ENCODE data around the gene NOD2. TPM values are rescaled to one million over a fixed set of nuclear protein-coding genes. Genes with fewer than 3 reads are reported as not detected.
A peak's percentile ranks its signal among the peaks of the same experiment; 100 is the strongest.

Gene NOD2
- total and polyA plus RNA-seq, 2 experiments from 2014 or later = not detected

DNA sequence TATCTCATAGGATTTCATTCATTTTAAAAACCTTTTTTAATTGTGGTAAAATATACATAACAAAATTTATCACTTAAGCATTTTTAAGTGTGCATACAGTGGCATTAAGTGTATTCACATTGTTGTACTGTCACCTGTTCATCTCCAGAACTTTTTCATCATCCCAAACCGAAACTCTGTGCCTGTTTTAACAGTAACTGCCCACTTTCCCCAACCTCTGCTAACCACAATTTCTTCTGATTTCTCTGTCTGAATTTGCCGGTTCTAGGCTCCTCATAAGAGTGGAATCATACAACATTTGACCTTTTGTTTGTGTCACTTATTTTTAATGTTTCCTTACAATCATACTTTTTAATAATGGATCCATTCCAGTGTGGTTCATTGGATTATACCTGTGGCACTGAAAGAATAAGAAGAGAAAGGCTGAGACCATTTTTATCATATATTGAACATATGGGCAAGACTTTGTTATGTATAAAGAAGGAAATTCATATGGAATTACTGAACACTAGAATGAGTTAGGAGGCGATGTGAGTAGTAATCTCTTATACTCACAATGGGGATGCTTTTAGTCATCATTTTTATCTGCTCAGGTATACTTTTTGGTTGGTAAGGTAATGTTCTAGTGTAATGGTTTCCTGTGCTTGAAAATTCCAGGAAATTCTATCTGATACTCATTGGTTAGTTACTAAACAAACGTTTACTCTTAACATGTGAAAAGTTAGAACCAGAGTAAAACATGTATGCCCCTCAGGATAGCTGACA lies 59.2 kb downstream of the NOD2 start:
- no peak overlapping the region for H3K27ac ChIP-seq
- no peak overlapping the region for H3K4me2 ChIP-seq (ENCODE audit: unreplicated experiment)
- no peak for DNase-seq
- no peaks in the 10 kb centered on the region for H3K4me1 ChIP-seq (ENCODE audit: insufficient read depth)
- H3F3A ChIP-seq (ENCODE audit: insufficient read depth) = no peaks in the 10 kb centered on the region
- H3K27me3 ChIP-seq (replicated peaks; ENCODE audit: insufficient read depth) = no peaks in the 10 kb centered on the region
- H3K36me3 ChIP-seq (ENCODE audit: low read depth) = peaks cover 54% of the 10 kb centered on the region
- in situ Hi-C loops (cut with MboI) = no loop called here
- H3K4me3 ChIP-seq = no peak overlapping the region
- no peaks in the 10 kb centered on the region for H3K9me2 ChIP-seq (ENCODE audit: insufficient read depth)
- 88 to 92% methylated on average over 4 of the region's 4 CpGs for WGBS, 2 experiments (ENCODE audit: low coverage in 1 of 2, low lambda C conversion rate in 2 of 2, missing lambda C conversion rate in 2 of 2)
- H3K9me3 ChIP-seq (ENCODE audit: low read depth) = no peaks in the 10 kb centered on the region
- H3K9ac ChIP-seq = no peak overlapping the region
- no peaks in the 10 kb centered on the region for H4K20me1 ChIP-seq (ENCODE audit: insufficient read depth)
- no peak overlapping the region for H2AFZ ChIP-seq
- peaks cover 36% of the 10 kb centered on the region for H3K79me2 ChIP-seq (ENCODE audit: insufficient read depth)
- TF ChIP-seq EZH2phosphoT487 (IDR thresholded peaks at IDR 0.05; ENCODE audit: insufficient read depth, low read depth) = no peak
- TF ChIP-seq EZH2 (IDR thresholded peaks at IDR 0.05; ENCODE audit: insufficient read depth, poor library complexity, severe bottlenecking) = no peak

DNA sequence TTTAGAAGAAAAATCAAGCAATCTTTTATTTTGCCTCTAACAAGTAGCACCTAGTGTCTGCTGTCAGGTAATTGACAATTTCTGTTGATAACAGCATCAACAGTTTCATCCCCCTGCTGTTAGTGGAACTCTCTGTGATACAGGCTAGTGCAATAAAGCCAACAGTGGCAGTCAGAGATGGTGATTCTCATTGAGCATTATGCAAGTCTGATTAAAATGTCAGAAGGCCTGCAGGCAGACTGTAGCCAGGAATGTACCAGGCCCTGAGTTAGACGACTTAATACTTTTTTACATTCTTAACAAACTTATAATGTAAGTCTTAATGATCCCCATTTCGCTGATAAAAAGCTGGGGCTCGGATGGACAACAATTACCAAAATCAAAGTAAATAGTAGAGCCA lies 63.1 kb downstream of the NOD2 start:
- Histone ChIP-seq H3K27ac (no peak overlapping the region), H2AFZ (no peak overlapping the region), H3K79me2 (ENCODE audit: insufficient read depth) (peaks cover 44% of the 10 kb centered on the region), H3K4me2 (ENCODE audit: unreplicated experiment) (no peak overlapping the region), H3K4me1 (ENCODE audit: insufficient read depth) (no peaks in the 10 kb centered on the region), H3F3A (ENCODE audit: insufficient read depth) (no peaks in the 10 kb centered on the region), H4K20me1 (ENCODE audit: insufficient read depth) (no peaks in the 10 kb centered on the region), H3K36me3 (ENCODE audit: low read depth) (peaks cover 50% of the 10 kb centered on the region), H3K9me2 (ENCODE audit: insufficient read depth) (no peaks in the 10 kb centered on the region), H3K9me3 (ENCODE audit: low read depth) (no peaks in the 10 kb centered on the region), H3K9ac (no peak overlapping the region), H3K4me3 (no peak overlapping the region), H3K27me3 (replicated peaks; ENCODE audit: insufficient read depth) (no peaks in the 10 kb centered on the region)
- no peak for TF ChIP-seq EZH2 (IDR thresholded peaks at IDR 0.05; ENCODE audit: insufficient read depth, poor library complexity, severe bottlenecking)
- no peak for TF ChIP-seq EZH2phosphoT487 (IDR thresholded peaks at IDR 0.05; ENCODE audit: insufficient read depth, low read depth)
- WGBS, 2 experiments (ENCODE audit: low coverage in 1 of 2, low lambda C conversion rate in 2 of 2, missing lambda C conversion rate in 2 of 2) = 68 to 71% methylated on average over 3 of the region's 3 CpGs
- in situ Hi-C loops (cut with MboI) = no loop called here
- peak; percentile 8 for DNase-seq

DNA sequence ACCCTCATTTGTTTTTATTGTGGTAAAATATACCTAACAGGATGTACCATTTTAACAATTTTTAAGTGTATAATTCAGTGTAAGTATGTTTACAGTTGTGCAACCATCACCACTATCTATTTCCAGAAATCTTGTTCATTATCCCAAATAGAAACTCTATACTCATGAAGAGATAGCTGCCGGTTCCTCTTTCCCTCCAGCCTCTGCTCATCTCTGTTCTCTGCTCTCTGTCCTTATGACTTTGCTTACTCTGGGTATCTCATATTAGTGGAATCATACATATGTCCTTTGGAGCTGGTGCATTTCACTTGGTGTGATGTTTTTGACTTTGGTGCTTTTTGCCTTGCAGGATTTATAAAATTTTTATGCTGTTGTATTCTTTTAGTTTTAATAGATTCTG lies 67.9 kb downstream of the NOD2 start:
- 95 to 97% methylated on average over 1 of the region's 1 CpG for WGBS, 2 experiments (ENCODE audit: low coverage in 1 of 2, low lambda C conversion rate in 2 of 2, missing lambda C conversion rate in 2 of 2)
- H3K9me2 ChIP-seq (ENCODE audit: insufficient read depth) = no peaks in the 10 kb centered on the region
- no peak overlapping the region for H3K9ac ChIP-seq
- in situ Hi-C loops (cut with MboI) = no loop called here
- peaks cover 28% of the 10 kb centered on the region for H3K36me3 ChIP-seq (ENCODE audit: low read depth)
- TF ChIP-seq EZH2phosphoT487 (IDR thresholded peaks at IDR 0.05; ENCODE audit: insufficient read depth, low read depth) (no peak), EZH2 (IDR thresholded peaks at IDR 0.05; ENCODE audit: insufficient read depth, poor library complexity, severe bottlenecking) (no peak)
- no peak overlapping the region for H3K4me2 ChIP-seq (ENCODE audit: unreplicated experiment)
- H3K27ac ChIP-seq = no peak overlapping the region
- H3F3A ChIP-seq (ENCODE audit: insufficient read depth) = no peaks in the 10 kb centered on the region
- H3K27me3 ChIP-seq (replicated peaks; ENCODE audit: insufficient read depth) = no peaks in the 10 kb centered on the region
- no peak overlapping the region for H3K4me3 ChIP-seq
- peaks cover 17% of the 10 kb centered on the region; the same call in 1 of the 2 replicates for H3K4me1 ChIP-seq (ENCODE audit: insufficient read depth)
- no peaks in the 10 kb centered on the region for H4K20me1 ChIP-seq (ENCODE audit: insufficient read depth)
- H3K79me2 ChIP-seq (ENCODE audit: insufficient read depth) = peaks cover 88% of the 10 kb centered on the region
- DNase-seq = no peak
- no peak overlapping the region for H2AFZ ChIP-seq
- no peaks in the 10 kb centered on the region for H3K9me3 ChIP-seq (ENCODE audit: low read depth)

DNA sequence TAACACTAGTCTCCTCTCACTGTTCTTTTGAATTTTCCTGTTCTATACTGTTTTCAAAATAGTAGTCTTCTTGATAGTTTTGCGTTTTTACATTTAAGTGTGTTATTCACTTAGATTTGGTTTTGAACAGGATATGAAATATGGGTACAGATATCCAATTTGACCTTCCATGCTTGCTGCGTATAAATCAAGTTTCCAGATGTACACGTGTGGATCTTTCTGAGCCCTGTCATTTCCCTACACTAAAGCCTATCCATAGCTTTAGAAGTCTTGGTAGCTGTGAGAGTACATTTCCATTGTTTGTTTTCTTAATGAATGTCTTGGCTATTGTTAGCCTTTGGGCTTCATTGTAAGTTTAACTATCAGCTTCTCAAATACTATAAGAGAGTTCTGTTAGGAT lies 68.8 kb downstream of the NOD2 start:
- H4K20me1 ChIP-seq (ENCODE audit: insufficient read depth) = no peaks in the 10 kb centered on the region
- in situ Hi-C loops (cut with MboI) = no loop called here
- peaks cover 17% of the 10 kb centered on the region; the same call in 1 of the 2 replicates for H3K4me1 ChIP-seq (ENCODE audit: insufficient read depth)
- 98 to 99% methylated on average over 3 of the region's 3 CpGs for WGBS, 2 experiments (ENCODE audit: low coverage in 1 of 2, low lambda C conversion rate in 2 of 2, missing lambda C conversion rate in 2 of 2)
- peaks cover 91% of the 10 kb centered on the region for H3K79me2 ChIP-seq (ENCODE audit: insufficient read depth)
- no peak overlapping the region for H3K27ac ChIP-seq
- no peak overlapping the region for H2AFZ ChIP-seq
- H3K36me3 ChIP-seq (ENCODE audit: low read depth) = peaks cover 30% of the 10 kb centered on the region
- H3K27me3 ChIP-seq (replicated peaks; ENCODE audit: insufficient read depth) = no peaks in the 10 kb centered on the region
- no peaks in the 10 kb centered on the region for H3K9me2 ChIP-seq (ENCODE audit: insufficient read depth)
- no peak overlapping the region for H3K4me2 ChIP-seq (ENCODE audit: unreplicated experiment)
- TF ChIP-seq EZH2 (IDR thresholded peaks at IDR 0.05; ENCODE audit: insufficient read depth, poor library complexity, severe bottlenecking) (no peak), EZH2phosphoT487 (IDR thresholded peaks at IDR 0.05; ENCODE audit: insufficient read depth, low read depth) (no peak)
- H3K9ac ChIP-seq = no peak overlapping the region
- no peaks in the 10 kb centered on the region for H3F3A ChIP-seq (ENCODE audit: insufficient read depth)
- no peak for DNase-seq
- no peaks in the 10 kb centered on the region for H3K9me3 ChIP-seq (ENCODE audit: low read depth)
- no peak overlapping the region for H3K4me3 ChIP-seq
